ENCODE measurements around the gene IRAK1.

GRCh38 chrX:153967536-153968224, 52.0 kb downstream of the IRAK1 start:
- no peak for TF ChIP-seq CTCF (IDR thresholded peaks at IDR 0.05; ENCODE audit: extremely low read depth in 1 of 2, insufficient read depth in 1 of 2, low read depth in 1 of 2, low read length in 2 of 2)
- no peak for TF ChIP-seq GATA2 (IDR thresholded peaks at IDR 0.05; ENCODE audit: insufficient read depth, insufficient read length, low read depth, low read length)
- no peak for TF ChIP-seq EZH2 (IDR thresholded peaks at IDR 0.05; ENCODE audit: borderline replicate concordance, low read depth, low read length, severe bottlenecking)
- TF ChIP-seq POLR2A (IDR thresholded peaks at IDR 0.05; ENCODE audit: low read depth, low read length) = no peak
- TF ChIP-seq POLR2AphosphoS5 (IDR thresholded peaks at IDR 0.05; ENCODE audit: insufficient read depth, low read depth, low read length) = no peak

Measured in endothelial cell of umbilical vein (primary cell).